ENCODE results near the gene PLCB1.

GRCh38 chr20:8344106-8344505, 212.0 kb downstream of the PLCB1 start:
- TF ChIP-seq CTCF (IDR thresholded peaks at IDR 0.05) (no peak), POLR2A (IDR thresholded peaks at IDR 0.05) (no peak)

Data from Peyer's patch (tissue), 4 donors.